Pons (tissue), 1 donor: Measurements from ENCODE around the gene RNASE7.

Source experiments
- DNase-seq: peaks from one replicate; pipeline ENCODE4 v3.0.0-alpha.2; 2016; ENCODE audit warnings: low spot score

RNASE7 gene

DNA sequence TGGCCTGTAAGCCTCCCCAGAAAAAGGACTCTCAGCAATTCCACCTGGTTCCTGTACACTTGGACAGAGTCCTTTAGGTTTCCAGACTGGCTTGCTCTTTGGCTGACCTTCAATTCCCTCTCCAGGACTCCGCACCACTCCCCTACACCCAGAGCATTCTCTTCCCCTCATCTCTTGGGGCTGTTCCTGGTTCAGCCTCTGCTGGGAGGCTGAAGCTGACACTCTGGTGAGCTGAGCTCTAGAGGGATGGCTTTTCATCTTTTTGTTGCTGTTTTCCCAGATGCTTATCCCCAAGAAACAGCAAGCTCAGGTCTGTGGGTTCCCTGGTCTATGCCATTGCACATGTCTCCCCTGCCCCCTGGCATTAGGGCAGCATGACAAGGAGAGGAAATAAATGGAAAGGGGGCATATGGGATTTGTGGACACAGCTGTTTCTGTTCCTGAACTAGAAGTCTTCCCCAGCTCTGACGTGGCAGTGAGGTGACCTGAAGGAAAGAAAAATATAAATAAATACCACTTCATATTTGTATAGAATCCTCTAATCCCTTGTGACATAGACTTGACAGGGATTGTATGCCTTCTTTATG lies 1.3 kb downstream of the RNASE7 start:
- no peak for DNase-seq

DNA sequence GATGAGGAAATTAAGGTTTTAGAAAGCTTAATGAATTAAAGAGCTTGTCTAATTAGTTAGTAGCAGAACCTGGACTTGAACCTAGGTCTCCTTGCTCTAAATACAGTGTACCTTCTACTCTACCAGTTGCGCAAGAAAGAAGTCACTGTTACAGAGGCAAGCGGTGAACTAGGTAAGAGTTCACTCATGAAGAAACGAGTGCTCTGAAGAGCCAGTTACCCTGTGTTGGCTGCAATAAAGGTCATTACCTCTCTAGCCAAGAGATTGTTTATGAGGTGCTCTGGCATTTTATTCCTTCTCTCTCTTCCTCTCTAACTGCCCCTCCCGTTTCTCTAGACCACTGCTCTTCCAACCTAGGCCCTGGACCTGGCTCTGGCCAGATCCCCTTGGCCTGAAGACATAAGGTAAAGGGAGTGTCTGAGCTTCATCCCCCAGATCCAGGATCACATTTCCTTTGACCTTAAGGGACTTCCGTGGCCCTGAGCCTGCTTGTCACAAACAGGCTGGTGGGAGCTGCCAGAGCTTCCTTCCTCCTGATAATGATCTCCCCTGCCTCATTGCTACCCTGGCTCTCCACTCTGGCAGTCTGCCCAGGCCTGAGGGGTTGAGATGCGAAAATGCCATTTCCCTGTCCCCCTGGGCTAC lies 1.9 kb downstream of the RNASE7 start:
- DNase-seq: no peak

DNA sequence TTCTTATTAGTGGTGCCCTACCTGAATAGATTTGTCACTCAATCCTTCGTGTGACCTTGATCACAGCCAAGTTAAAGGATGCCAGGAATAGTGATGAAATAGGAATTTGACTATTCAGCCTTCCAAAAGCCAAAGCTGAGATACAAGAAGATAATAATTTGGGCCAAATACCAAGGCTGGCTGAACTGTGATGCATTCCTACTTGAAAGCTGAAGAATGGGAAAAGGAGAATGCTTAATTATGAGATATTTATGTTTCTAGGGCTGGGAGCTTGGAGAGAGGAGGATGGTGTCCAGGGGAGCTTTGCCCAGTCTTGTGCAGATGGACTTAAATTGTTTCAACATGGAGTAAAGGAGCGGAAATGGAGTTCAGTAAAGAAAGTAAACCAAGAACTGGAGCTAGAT lies 5.2 kb downstream of the RNASE7 start:
- no peak for DNase-seq

DNA sequence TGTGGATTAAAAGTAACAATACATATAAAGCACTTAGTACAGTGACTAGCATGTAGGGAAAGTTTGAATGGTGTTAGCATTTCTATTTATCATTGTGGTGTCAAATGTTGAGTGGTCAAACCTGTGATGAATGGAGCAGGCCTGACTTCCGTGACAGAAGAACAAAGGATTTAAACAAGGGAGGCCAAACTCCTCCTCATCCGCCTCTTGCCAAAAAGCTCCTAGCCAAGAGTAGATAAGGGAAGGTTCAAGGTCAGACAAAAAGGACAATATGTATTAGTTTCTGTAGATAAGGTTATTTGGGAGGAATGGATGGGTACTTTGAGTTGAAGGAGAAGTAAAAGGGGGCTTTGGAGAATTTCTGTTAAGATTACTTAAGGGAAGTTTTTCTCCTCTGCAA lies 6.5 kb downstream of the RNASE7 start:
- no peak for DNase-seq

DNA sequence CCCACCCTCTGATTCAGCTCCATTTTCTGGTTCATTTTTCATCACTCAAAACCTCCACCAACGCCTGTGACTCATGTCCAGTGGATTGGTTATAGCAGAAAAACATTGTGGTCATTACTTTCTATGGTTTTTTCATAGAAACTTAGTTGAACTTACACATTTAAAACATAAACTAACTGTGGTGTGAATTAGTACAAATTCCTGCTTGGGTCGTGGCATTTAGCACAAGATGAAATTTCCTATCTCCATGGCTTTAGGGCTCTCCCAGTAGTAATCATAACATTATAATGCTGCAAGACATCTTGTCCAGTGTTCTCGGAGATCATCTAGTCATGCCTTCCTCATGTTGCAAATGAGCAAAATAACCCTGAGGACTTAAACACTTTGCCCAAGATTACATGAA lies 7.1 kb downstream of the RNASE7 start:
- DNase-seq: no peak

DNA sequence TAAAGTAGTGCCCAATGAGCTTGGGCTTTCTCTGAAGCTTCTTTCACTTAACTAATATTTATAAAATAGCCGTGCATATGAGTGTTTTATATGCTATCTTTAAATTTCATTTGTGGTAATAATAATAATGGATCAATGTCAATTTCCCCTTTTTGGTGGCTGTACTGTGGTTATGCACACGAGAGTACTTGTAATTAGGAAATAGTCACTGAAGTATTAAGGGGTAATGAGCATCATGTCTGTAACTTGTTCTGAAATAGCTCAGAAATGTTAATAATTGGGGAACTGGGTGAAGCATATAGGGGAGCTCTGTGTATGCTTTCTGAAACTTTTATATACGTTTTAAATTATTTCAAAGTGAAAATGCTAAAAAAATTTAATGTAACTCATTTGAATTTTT lies 8.4 kb downstream of the RNASE7 start:
- DNase-seq: no peak

DNA sequence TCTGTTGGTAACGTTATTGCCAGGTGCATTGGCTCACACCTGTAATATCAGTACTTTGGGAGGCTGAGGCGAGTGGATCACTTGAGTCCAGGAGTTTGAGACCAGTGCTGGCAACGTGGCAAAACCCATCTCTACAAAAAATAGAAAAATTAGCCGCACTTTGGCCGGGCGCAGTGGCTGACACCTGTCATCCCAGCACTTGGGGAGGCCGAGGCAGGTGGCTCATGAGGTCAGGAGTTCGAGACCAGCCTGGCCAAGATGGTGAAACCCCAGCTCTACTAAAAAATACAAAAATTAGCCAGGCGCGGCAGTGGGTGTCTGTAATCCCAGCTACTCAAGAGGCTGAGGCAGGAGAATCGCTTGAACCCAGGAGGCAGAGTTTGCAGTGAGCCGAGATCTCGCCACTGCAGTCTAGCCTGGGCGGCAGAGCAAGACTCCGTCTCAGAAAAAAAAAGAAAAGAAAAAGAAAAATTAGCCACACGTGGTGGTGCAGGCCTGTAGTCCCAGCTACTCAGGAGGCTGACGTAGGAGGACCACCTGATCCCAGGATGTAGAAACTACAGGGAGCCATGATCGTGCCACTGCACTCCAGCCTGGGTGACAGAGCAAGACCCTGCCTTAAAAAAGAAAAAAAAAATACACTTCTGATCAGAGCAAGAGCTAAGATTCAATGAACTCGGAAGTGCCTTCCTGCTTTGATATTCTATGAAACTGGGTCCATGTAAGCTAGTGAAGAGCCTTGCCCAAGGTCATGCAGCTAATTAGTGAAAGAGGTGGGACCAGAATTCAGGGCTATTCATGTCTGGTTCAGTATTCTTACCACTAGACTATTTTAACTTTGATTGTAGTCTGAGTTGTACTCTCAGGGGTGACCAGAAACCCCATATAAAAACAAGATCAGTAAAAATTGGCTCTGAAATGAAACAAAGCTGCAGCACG lies 11.3 kb downstream of the RNASE7 start:
- no peak for DNase-seq

DNA sequence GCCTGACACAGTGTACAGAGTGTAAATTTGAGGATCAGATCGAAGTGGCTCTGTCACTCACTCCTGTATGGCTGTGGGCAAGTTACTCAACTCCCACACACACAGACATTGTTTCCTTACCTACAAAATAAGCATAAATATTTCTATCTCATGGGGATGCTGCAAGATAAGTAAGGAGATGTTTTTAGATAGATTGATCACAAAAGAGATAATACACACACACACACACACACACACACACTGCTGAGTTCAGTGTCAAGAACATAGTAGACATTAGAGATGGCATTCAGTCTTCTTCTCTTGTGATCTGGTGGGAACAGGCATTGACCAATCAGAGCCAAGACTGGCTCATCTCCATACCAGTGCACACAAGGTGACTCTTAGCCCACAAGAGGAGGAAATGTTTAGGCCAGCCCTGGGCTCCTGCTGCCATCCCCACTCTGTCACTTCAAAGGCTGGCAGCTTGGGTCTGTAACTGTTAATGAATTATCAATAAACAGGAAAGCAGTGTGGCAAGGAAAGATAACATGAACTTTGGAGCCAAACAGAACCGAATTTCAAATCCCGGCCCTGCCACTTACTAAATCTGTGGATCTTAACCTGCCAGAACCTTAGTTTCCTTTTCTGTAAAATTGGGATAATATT lies 12.1 kb downstream of the RNASE7 start:
- DNase-seq: no peak

DNA sequence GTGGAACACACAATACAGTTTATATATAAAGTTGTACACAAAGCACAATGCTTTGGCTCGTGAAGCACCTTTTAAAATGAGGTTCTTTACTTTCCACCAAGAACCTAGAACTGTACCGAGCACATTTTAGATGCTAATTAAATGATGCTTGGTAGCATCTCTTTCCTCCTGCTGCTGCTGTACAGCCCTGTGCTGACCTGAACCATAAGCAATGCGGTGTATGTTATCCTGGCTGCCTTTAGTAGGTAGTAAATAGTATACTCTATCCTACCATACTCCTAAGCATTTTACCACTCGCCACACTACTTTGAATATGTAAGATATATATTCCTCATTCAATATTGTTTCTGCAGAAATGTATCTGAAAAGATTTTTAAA lies 12.6 kb downstream of the RNASE7 start:
- DNase-seq: no peak

DNA sequence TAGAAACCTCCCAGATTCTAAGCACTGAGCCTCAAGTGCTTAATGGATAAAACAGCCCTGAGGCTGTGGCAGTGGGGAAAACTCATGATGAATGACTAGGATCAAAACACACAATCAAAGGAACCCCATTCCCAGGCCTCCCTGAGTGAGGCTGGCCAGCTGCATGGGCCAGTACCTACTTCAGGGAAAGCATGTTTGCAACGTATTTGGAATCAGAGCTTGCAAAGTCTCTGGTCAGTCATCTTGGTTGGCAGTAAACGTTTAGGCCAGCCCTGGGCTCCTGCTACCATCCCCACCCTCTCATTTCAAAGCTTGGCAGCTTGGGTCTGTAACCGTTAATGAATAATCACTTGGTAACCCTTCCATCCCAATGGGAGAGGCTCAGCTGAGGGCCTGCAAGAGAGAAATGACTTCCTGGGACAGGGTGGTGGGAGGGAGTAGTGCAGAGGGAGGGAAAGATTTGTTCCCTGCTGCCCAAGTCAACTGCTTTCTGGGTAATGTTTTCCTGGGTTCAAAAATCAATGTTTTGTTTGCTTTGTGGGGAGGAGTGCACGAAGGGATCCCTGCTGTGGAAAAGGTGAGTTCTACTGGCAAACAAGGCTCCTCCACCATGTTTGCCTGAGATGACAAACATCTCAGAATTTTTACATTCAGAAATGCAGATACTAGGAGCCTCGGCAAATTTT lies 13.4 kb downstream of the RNASE7 start:
- DNase-seq: no peak

DNA sequence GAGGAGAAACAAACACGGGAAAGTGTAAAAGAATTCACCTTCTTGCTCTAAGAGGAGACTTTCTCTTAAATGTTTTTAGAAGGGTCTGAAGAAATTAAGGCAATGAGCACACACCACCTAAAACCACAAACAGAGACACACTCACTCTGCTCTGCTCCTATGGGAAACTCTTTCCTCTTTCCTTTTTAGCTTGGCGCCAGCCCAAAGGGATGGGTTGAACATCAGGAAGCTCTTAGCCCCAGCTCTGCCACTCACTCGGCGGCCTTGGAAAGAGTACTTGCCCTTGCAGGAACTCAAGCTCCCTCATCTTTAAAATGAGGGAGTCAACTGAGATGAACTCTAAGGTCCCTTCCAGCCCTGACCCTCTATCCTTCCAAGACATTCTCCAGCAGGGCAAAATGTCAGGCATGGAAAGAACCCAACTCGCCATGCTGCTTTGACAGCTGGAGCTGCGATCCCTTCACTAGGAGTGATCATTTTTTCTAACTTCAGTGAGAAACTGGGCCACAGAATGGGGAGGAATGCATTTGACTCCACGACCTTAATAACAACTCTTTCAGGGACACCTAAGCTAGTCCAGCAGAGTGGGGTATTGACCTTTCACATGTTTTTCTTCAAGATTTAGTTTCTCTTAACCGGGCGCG lies 14.5 kb downstream of the RNASE7 start:
- DNase-seq: no peak

DNA sequence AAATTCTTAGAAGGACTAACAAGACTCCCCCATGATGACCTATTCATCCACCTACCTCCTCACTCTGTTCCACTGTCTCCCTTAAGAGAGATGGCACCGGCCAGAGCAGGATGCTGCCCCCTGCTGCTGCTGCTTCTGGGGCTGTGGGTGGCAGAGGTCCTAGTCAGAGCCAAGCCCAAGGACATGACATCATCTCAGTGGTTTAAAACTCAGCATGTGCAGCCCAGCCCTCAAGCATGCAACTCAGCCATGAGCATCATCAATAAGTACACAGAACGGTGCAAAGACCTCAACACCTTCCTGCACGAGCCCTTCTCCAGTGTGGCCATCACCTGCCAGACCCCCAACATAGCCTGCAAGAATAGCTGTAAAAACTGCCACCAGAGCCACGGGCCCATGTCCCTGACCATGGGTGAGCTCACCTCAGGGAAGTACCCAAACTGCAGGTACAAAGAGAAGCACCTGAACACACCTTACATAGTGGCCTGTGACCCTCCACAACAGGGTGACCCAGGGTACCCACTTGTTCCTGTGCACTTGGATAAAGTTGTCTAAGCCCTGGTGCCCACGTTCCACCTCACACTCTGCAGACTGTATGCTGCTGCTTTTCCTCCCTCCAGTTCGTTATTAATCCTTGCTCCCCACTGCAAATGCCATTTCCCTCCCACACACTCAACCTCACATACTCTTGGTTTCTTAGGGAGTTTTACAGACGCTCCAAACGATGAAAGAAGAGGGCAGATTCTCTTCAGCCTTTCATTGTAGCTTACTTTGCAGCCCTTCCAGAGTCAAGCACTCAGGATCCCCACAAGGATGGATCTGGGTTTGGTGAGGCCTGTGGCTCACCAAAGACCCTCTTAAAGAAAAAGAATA lies 15.9 kb downstream of the RNASE7 start, which contains the start of gene RNASE8:
RNASE8 (plus strand) TSS at position 20 of the 873 bp plus-strand sequence; CDS start at position 91, 71 bp downstream.
- DNase-seq: no peak

DNA sequence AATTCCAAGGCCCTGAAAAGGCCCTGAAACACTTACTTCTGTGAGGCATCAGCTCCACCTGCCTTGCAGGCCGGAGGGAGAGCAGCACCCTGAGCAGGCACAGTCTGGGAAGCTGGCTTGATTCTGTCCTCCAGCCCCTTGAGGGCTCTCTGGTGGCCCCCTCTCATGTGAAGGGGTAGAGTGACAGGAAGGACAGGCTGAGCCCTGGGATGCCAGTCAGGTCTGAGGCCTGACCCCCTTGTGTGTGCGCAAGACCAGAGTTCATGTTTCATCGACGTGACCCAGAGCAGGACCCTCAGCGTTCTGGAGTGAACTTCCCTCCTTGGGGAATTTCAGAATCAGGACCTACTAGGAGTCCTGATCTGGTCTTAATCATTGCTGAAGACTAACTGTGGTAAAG lies 16.7 kb downstream of the RNASE7 start:
- DNase-seq: no peak

DNA sequence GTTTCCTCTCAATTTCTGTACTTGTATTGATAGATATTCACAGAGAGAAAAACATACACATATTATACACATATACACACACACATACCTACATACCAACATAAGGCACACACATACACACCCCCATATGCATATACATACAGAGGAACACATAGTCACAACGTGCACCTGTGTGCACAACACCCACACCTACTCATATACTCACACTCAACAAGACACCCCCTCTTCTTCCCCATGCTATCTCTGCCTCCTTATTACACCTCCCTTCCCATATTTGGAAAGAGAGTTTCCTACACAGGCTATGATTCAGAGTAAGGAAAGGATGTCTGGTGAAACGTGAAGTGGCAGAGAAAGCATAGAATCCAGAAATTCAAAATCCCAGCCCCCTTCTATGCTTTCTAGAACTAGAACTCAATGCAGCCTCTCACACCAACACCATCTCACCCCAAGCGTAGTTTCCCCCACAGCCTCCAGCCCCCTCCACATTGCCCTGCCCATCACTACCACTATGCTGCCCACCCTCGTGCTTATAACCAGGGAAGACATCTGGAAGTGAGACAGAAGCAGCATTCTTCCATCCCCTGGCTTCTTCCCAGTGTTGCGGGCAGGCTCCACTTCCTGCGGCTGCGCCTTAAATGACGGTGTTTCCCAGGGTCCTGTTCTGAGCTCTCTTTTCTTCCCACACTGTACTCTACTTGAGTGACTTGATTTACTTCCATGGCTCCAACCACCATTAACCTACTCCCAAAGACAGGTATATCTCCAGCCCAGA lies 17.9 kb downstream of the RNASE7 start:
- DNase-seq: peak; percentile 48

DNA sequence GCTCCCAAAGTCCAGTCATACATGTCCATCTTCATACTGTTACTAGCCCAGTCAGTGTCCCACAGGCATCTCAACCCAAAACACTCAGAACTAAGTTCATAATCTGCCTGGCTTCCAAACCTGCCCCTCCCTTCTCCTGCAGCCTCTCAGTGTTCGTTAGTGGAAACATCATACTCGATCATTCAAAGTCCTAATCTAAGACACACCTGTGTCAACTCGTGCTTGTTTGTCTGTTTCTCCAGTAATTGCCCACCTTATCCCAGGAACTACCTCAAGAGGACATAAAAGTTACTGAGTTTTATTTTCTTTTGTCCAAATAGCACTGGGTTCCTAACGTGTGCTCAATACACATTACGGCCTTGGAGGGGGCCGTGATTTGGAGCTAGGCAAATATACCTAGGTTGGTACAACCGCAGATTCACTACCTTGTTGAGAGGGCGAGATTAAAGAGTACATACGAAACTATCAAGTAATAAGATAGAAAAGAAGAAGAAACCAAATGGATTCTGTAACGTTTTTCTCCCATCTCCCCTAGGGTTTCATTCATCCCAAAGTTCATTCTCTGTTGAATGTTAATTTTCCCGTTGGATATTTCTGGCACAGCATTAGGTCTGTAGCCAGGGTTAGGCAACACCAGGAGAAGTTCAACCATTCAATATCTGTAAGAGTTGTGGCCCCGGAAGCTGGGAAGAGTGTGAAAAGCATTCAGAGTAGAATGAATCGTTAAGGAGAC lies 18.6 kb downstream of the RNASE7 start:
- no peak for DNase-seq

DNA sequence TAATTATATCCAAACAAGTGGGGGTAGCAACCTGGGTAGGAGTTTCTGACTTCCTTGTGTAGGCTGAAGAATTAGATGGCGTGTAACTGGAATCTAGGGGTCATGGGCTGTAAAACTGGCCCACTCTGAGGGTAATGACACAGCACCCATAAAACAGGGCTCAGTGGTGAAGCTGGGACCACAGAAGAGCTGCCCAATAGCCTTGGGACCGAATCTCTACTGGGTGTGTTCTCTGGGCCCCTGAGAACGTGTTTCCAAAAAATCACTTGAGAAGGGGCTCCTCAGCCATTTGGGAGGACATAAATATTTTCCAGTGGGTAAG lies 19.1 kb downstream of the RNASE7 start:
- DNase-seq: no peak

DNA sequence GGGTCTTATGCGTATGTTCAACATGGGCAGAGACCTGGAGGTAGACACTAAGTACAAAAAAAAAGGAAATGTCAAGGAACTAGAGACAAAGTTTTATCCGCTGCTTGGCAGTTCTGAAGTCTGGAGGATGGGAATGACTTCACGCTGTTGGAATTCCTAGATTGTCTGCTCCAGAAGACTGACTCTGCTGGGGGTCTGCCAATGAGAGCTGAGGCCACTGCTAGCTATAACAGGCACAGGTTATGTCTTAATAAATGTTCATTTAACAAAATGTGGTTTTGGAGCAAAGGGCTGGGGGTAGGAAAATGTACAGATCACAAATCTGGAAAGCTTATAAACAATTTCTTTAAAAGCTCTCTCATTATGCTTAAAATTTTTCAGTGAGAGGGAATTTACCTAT lies 21.3 kb downstream of the RNASE7 start:
- no peak for DNase-seq

DNA sequence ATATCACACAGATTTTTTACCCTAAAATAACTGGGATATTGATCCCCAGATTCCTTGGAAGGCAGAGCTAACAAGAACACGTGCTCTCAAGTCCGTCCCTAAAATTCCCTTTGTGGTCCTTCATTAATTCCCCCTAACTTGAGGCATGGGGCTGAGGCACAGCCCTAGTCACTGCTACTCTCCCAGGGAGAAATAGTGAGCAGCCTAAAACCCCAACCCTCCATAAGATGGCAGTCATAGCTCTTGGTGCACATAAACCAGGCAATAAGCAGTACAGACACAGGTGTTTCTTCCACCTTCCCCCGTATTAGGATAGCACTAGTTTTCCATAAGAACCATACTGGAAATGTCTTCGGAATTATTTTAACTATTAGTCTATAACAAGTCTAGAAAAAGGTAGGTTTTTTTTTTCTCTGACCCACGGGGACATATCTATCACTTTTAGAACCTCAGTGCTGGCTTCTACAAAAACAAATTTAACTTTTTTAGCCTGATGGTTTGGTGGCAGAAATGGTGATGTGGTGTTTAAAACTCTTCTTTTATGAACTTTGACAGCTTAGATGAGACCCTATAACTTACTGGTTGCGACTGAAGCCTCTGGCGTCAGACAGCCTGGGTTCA lies 24.8 kb downstream of the RNASE7 start:
- no peak for DNase-seq
